ENCODE data around the gene ARFGAP1.

ARFGAP1 gene

GRCh38 chr20:63336232-63336752 lies 63.7 kb downstream of the ARFGAP1 start:
- no peak for DNase-seq

GRCh38 chr20:63337786-63338420 lies 65.3 kb downstream of the ARFGAP1 start:
- DNase-seq = no peak

All from NCI-H1417 (cell line).